Breast epithelium (tissue), 3 donors: ENCODE results near the gene ZNF473.
"Not testable (repeated sequence)": the region's sequence is repeated elsewhere in the genome, so short reads cannot be mapped to it uniquely, and the experiment has no call there.

Source experiments
- CTCF ChIP-seq, 3 donors: fragments of 450-650 bp; IDR thresholded peaks; one replicate each; pipeline ENCODE4 v1.5.1; 2016 to 2017; ENCODE audit warnings: antibody characterized with exemption in 3 of 3, mild to moderate bottlenecking in 3 of 3, moderate library complexity in 3 of 3
- POLR2AphosphoS5 ChIP-seq, 3 donors: sonication (generic); formaldehyde crosslinking; IDR thresholded peaks; one replicate each; pipeline ENCODE4 v1.6.1; 2017; ENCODE audit warnings: antibody characterized with exemption in 3 of 3

- TF ChIP-seq POLR2AphosphoS5, CTCF (IDR thresholded peaks at IDR 0.05): not testable (repeated sequence)
Measured at GRCh38 chr19:50098892-50099291, 73.1 kb downstream of the ZNF473 start.
